Measurements from ENCODE around the gene SLC24A3.

The SLC24A3 gene

GRCh38 chr20:19515074-19515473 is 302.6 kb downstream of the SLC24A3 start:
- DNase-seq = no peak

- no peak for DNase-seq
These were observed 307.0 kb downstream of the SLC24A3 start for GRCh38 chr20:19519466-19519865.

GRCh38 chr20:19520261-19520660 is 307.8 kb downstream of the SLC24A3 start:
- no peak for DNase-seq

GRCh38 chr20:19522071-19522801 is 309.8 kb downstream of the SLC24A3 start:
- no peak for DNase-seq

- no peak for DNase-seq
These were observed 310.6 kb downstream of the SLC24A3 start for GRCh38 chr20:19522836-19523590.

GRCh38 chr20:19524691-19525090 is 312.2 kb downstream of the SLC24A3 start:
- DNase-seq = no peak

GRCh38 chr20:19527509-19527908 is 315.1 kb downstream of the SLC24A3 start:
- DNase-seq = no peak

GRCh38 chr20:19528286-19529030 is 316.0 kb downstream of the SLC24A3 start:
- no peak for DNase-seq

GRCh38 chr20:19530006-19530405 is 317.6 kb downstream of the SLC24A3 start:
- no peak for DNase-seq

GRCh38 chr20:19531446-19531845 is 319.0 kb downstream of the SLC24A3 start:
- DNase-seq = no peak

GRCh38 chr20:19538556-19538955 is 326.1 kb downstream of the SLC24A3 start:
- DNase-seq = no peak

GRCh38 chr20:19539191-19539590 is 326.7 kb downstream of the SLC24A3 start:
- DNase-seq = no peak

- no peak for DNase-seq
These were observed 327.9 kb downstream of the SLC24A3 start for GRCh38 chr20:19540392-19540791.

- no peak for DNase-seq
These were observed 330.7 kb downstream of the SLC24A3 start for GRCh38 chr20:19543101-19543500.

GRCh38 chr20:19544684-19545083 is 332.2 kb downstream of the SLC24A3 start:
- no peak for DNase-seq

- DNase-seq = no peak
These were observed 334.2 kb downstream of the SLC24A3 start for GRCh38 chr20:19546648-19547047.

GRCh38 chr20:19547547-19547946 is 335.1 kb downstream of the SLC24A3 start:
- no peak for DNase-seq

- no peak for DNase-seq
These were observed 337.5 kb downstream of the SLC24A3 start for GRCh38 chr20:19549896-19550295.

- no peak for DNase-seq
These were observed 340.1 kb downstream of the SLC24A3 start for GRCh38 chr20:19552221-19553180.

- DNase-seq = no peak
These were observed 342.2 kb downstream of the SLC24A3 start for GRCh38 chr20:19554666-19555065.

- no peak for DNase-seq
These were observed 343.3 kb downstream of the SLC24A3 start for GRCh38 chr20:19555726-19556125.

- no peak for DNase-seq
These were observed 344.8 kb downstream of the SLC24A3 start for GRCh38 chr20:19557291-19557690.

All from fibroblast of upper back skin (primary cell).